ENCODE data around the gene YIPF4. TPM values are rescaled to one million over a fixed set of nuclear protein-coding genes. Genes with fewer than 3 reads are reported as not detected.
"Not testable (repeated sequence)": the region's sequence is repeated elsewhere in the genome, so short reads cannot be mapped to it uniquely, and the experiment has no call there.

The YIPF4 gene
- polyA plus RNA-seq, 1 donor = 80.0 TPM

GRCh38 chr2:32364290-32364689, 86.6 kb downstream of the YIPF4 start:
- DNase-seq = not testable (repeated sequence)

- DNase-seq = not testable (repeated sequence)
Observed at GRCh38 chr2:32365679-32366078, 88.0 kb downstream of the YIPF4 start.

Other genes with a start within 250 kb of the YIPF4 start
- gene DPY30, start 238.1 kb upstream of the YIPF4 start, polyA plus RNA-seq (ENCODE audit: insufficient read length) = 110 TPM
- 36.5 TPM for gene SPAST, start 214.3 kb upstream of the YIPF4 start, polyA plus RNA-seq (ENCODE audit: insufficient read length)
- 32.8 TPM for gene SLC30A6, start 112.0 kb upstream of the YIPF4 start, polyA plus RNA-seq (ENCODE audit: insufficient read length)
- 1.0 TPM for gene NLRC4, start 13.0 kb upstream of the YIPF4 start, polyA plus RNA-seq (ENCODE audit: insufficient read length)
- gene BIRC6, start 79.1 kb downstream of the YIPF4 start, polyA plus RNA-seq (ENCODE audit: insufficient read length) = 100 TPM

Measured in left kidney (tissue), 2 donors.